ENCODE measurements around the gene SLC9A2. TPM values are rescaled to one million over a fixed set of nuclear protein-coding genes. Genes with fewer than 3 reads are reported as not detected.

The SLC9A2 gene
- total RNA-seq, 1 donor: not detected

DNA sequence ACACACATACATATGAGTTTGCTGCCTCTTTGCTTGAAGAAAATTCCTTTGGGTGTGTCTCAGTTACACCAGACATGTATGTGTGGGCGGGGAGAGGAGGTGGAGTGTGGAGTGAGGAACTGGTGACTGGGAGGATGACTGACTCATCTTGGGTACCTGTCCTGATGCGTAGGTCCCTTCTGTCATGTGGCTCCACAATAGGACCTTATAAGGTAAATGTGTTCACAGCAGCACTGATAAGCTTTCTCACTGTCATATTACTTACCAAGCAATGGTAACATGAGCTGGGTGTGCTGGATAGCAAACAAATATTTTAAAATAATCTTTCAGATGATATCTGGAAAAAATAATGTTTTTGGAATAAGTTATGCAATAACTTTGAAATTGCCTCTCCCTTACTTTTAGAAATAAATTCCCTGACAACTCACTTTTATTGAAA lies 45.1 kb downstream of the SLC9A2 start:
- no peak overlapping the region for H3K4me3 ChIP-seq (ENCODE audit: low read depth, low read length)
- TF ChIP-seq, protein P1, sequence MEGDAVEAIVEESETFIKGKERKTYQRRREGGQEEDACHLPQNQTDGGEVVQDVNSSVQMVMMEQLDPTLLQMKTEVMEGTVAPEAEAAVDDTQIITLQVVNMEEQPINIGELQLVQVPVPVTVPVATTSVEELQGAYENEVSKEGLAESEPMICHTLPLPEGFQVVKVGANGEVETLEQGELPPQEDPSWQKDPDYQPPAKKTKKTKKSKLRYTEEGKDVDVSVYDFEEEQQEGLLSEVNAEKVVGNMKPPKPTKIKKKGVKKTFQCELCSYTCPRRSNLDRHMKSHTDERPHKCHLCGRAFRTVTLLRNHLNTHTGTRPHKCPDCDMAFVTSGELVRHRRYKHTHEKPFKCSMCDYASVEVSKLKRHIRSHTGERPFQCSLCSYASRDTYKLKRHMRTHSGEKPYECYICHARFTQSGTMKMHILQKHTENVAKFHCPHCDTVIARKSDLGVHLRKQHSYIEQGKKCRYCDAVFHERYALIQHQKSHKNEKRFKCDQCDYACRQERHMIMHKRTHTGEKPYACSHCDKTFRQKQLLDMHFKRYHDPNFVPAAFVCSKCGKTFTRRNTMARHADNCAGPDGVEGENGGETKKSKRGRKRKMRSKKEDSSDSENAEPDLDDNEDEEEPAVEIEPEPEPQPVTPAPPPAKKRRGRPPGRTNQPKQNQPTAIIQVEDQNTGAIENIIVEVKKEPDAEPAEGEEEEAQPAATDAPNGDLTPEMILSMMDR (IDR thresholded peaks at IDR 0.05; ENCODE audit: insufficient read depth, low read depth, low read length): no peak
- DNase-seq (ENCODE audit: low read depth): no peak

DNA sequence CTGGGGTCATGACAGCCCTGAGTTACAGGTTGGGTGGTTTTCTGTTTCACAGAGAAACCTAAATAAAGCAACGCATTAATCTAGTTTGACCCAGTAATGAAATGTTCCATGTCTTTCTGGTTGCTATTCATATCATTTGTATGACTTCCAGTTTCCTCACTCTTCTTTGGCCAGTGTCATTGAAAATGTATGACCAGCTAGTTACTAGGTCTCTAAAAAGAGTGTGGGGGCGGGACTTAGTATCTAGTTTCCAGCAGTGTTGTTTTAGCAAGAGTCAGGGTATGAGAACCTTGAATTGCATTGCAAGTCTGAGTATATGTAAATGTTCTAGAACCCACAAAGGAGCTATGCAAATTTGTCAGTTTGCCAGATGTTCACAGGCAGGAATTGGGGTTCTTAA lies 47.7 kb downstream of the SLC9A2 start:
- no peak for DNase-seq (ENCODE audit: low read depth)
- TF ChIP-seq, protein P1 (IDR thresholded peaks at IDR 0.05; ENCODE audit: insufficient read depth, low read depth, low read length): no peak
- H3K4me3 ChIP-seq (ENCODE audit: low read depth, low read length): no peak overlapping the region

DNA sequence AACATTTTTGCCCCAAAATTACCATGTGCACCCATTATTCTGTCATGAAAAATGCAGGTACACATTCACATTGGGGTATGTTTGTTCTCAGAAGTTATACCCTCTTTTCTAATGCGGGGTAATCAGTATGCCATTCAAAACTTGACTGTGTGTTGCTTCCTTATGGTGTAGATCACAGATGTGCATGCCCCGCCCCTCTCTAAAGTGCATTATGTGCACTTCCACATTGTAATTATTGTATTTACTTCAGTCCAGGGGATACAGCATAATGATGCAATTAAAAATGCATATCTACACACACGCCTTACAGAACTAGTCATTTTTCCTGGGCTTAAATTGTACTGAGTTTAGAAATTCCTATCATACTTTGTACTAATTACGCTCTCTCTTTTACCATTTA lies 48.8 kb downstream of the SLC9A2 start:
- DNase-seq (ENCODE audit: low read depth): no peak
- TF ChIP-seq, protein P1 (IDR thresholded peaks at IDR 0.05; ENCODE audit: insufficient read depth, low read depth, low read length): no peak
- no peak overlapping the region for H3K4me3 ChIP-seq (ENCODE audit: low read depth, low read length)

DNA sequence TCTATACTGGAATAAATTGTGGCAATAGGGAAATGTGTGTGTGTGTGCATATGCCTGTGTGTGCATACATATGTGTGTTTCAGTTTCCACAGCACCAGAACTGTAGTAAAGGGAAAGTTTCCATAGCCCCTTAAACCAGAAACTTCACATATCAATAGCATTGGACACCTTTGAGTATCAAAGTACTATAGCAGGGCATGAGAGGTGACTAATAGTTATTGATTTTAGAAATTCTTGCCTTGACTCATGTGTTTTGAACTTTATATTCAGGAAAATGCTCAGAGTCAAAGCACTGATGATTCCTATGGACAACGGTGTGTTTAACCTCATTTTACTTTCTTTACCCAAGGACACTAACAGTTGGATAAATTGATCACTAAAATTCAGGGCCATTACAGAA lies 50.0 kb downstream of the SLC9A2 start:
- no peak overlapping the region for H3K4me3 ChIP-seq (ENCODE audit: low read depth, low read length)
- DNase-seq (ENCODE audit: low read depth): no peak
- TF ChIP-seq, protein P1 (IDR thresholded peaks at IDR 0.05; ENCODE audit: insufficient read depth, low read depth, low read length): no peak

DNA sequence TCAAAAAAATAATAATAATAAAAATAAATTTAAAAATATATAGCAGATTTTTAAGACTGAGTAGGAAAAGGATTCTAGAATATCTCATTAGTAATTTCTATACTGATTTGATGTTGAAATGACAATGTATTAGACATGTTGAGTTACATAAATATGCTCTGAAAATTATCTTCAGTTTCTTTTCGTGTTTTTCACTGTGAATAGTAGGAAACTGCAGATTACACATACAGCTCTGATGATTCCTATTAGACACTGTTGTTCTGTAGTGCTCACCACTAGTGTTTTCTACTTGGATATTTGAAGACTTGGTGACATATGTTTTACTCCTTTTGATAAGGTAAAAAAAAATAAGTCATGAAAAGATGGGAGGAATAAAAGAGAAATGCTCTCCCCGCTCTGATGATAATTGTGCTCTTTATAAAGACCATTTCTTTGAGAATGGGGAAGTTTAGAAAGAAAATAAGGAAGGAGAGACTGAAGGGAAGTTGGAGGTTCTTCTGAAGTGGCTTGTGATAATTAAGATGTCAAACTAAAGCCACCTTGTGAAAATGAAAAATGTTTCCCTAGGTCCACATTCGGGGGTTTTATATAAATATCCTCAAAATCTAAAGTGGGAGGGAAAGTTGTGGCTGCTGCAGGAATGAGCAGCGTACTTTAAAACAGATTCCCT lies 52.9 kb downstream of the SLC9A2 start:
- H3K4me3 ChIP-seq (ENCODE audit: low read depth, low read length): no peak overlapping the region
- no peak for DNase-seq (ENCODE audit: low read depth)
- TF ChIP-seq, protein P1 (IDR thresholded peaks at IDR 0.05; ENCODE audit: insufficient read depth, low read depth, low read length): no peak

DNA sequence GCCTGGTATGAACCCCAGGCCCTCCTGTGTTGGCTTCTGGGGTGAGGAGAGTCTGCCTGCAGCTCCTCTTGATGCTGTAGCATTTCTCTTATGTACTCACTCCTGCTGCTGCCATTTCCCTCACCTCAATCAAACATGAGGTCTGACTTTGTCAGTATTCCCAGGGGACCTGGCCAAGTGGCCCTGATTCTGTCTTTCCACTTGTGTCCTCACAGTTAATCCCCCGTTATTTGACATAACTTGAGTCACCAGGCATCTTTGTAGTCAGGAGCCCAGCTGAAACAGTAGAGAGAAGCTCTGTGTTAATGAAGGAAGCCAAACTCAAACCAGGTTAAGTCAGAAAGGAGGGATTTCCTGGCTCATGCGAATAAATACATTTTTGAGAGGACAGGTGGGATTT lies 55.0 kb downstream of the SLC9A2 start:
- TF ChIP-seq, protein P1 (IDR thresholded peaks at IDR 0.05; ENCODE audit: insufficient read depth, low read depth, low read length): no peak
- no peak overlapping the region for H3K4me3 ChIP-seq (ENCODE audit: low read depth, low read length)
- DNase-seq (ENCODE audit: low read depth): no peak

DNA sequence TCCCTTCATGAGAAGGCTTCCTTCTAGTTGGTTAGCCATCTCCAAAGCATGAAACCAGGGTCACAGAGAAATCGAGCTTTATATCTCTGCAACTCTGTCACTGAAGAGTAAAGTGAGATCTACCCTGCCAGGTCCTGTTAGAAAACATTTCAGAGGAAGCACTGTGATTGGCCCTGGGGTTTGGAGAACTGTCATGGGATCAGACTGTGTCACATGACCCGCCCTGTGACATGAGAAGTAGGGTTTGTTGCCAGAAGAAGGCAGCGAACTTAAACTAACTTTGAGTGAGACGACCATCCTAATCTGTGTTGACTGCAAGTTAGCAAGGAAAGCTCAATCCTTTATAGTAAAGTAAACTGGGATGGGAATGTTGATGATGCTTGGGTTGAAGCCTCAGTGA lies 55.5 kb downstream of the SLC9A2 start:
- no peak overlapping the region for H3K4me3 ChIP-seq (ENCODE audit: low read depth, low read length)
- DNase-seq (ENCODE audit: low read depth): no peak
- TF ChIP-seq, protein P1 (IDR thresholded peaks at IDR 0.05; ENCODE audit: insufficient read depth, low read depth, low read length): no peak
